ENCODE data around the gene TGOLN2. TPM values are rescaled to one million over a fixed set of nuclear protein-coding genes. Genes with fewer than 3 reads are reported as not detected.

Gene TGOLN2
- total and polyA plus RNA-seq, 2 of the 13 experiments (the other 11 are each of a cell fraction or from before 2014, with no cell fraction given) = 99.6 to 155 TPM

DNA sequence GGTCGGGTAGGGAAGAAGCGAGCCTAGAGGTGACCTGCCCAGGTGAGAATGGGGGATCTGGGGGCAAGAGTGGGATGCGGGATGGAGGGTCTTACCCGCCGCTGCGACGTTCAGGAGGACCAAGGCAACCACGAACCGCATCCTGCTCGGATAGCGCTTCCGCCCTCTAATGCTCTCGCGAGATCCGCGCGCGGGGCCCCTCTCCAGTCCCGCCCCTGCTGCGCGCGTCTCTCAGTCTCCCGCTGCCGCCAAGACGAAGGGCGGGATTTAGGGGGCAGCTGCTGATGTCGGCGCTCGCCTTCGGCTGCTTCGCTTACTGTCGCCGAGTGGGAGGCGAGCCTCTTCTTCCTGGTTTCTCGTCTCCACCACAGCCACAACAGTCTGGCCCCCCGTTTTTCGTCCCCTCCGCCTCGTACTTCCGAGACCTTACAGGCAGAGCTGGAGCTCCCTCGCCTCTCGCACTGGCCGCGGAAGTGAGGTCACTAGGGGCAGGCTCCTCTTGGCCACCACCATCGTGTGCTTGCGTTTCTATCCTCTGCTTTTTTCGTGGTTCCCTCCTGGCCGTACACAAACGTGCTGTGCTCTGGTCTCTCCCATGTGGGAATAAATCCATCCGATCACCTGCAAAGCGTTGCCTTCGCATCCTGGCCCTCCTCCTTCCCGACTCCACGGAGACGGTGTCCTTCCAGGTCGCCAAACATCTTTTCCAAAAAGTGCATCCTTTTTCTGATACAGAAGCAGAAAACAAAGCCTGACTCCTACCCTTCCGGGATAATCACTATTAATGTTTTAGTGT lies at the start of gene TGOLN2 (continued):
- TF ChIP-seq ZNF235 (CRISPR knock-in tag; IDR thresholded peaks at IDR 0.05; ENCODE audit: borderline replicate concordance) = 0 out of 2 replicates have a peak, but pooled peaks have one; percentile 75
- TF ChIP-seq PAF1 (CRISPR knock-in tag; IDR thresholded peaks at IDR 0.05) = peak; percentile 67; the same call in 1 of the 2 replicates
- TF ChIP-seq, protein P1, sequence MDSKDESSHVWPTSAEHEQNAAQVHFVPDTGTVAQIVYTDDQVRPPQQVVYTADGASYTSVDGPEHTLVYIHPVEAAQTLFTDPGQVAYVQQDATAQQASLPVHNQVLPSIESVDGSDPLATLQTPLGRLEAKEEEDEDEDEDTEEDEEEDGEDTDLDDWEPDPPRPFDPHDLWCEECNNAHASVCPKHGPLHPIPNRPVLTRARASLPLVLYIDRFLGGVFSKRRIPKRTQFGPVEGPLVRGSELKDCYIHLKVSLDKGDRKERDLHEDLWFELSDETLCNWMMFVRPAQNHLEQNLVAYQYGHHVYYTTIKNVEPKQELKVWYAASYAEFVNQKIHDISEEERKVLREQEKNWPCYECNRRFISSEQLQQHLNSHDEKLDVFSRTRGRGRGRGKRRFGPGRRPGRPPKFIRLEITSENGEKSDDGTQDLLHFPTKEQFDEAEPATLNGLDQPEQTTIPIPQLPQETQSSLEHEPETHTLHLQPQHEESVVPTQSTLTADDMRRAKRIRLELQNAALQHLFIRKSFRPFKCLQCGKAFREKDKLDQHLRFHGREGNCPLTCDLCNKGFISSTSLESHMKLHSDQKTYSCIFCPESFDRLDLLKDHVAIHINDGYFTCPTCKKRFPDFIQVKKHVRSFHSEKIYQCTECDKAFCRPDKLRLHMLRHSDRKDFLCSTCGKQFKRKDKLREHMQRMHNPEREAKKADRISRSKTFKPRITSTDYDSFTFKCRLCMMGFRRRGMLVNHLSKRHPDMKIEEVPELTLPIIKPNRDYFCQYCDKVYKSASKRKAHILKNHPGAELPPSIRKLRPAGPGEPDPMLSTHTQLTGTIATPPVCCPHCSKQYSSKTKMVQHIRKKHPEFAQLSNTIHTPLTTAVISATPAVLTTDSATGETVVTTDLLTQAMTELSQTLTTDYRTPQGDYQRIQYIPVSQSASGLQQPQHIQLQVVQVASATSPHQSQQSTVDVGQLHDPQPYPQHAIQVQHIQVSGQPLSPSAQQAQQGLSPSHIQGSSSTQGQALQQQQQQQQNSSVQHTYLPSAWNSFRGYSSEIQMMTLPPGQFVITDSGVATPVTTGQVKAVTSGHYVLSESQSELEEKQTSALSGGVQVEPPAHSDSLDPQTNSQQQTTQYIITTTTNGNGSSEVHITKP (CRISPR knock-in tag; IDR thresholded peaks at IDR 0.05; ENCODE audit: low read depth) = peak; percentile 80
- TF ChIP-seq ZNF557 (CRISPR knock-in tag; IDR thresholded peaks at IDR 0.05) = peak; percentile 96
- TF ChIP-seq, protein P2, sequence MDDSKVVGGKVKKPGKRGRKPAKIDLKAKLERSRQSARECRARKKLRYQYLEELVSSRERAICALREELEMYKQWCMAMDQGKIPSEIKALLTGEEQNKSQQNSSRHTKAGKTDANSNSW (CRISPR knock-in tag; IDR thresholded peaks at IDR 0.05; ENCODE audit: borderline replicate concordance) = peak; percentile 97
- peak; percentile 48; the same call in 1 of the 2 replicates for TF ChIP-seq ZNF724P (CRISPR knock-in tag; IDR thresholded peaks at IDR 0.05; ENCODE audit: borderline replicate concordance)
- peak; percentile 93; the same call in 1 of the 2 replicates for TF ChIP-seq ZNF782 (CRISPR knock-in tag; IDR thresholded peaks at IDR 0.05; ENCODE audit: borderline replicate concordance)
- no peak for TF ChIP-seq SYNCRIP (IDR thresholded peaks at IDR 0.05; ENCODE audit: insufficient read depth, low read depth, low read length)
- TF ChIP-seq, protein P3, sequence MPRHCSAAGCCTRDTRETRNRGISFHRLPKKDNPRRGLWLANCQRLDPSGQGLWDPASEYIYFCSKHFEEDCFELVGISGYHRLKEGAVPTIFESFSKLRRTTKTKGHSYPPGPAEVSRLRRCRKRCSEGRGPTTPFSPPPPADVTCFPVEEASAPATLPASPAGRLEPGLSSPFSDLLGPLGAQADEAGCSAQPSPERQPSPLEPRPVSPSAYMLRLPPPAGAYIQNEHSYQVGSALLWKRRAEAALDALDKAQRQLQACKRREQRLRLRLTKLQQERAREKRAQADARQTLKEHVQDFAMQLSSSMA (CRISPR knock-in tag; IDR thresholded peaks at IDR 0.05) = no peak; the same call in 1 of the 2 replicates
- no peak for TF ChIP-seq HOXA7 (CRISPR knock-in tag; IDR thresholded peaks at IDR 0.05)
- peak; percentile 58 for TF ChIP-seq GABPA (IDR thresholded peaks at IDR 0.05; ENCODE audit: low read depth, low read length)
- TF ChIP-seq GABPA (CRISPR knock-in tag; IDR thresholded peaks at IDR 0.05; ENCODE audit: low read depth) = peak; percentile 90
- TF ChIP-seq ZFYVE20 (CRISPR knock-in tag; IDR thresholded peaks at IDR 0.05; ENCODE audit: borderline replicate concordance, low read depth) = peak; percentile 87; the same call in 1 of the 2 replicates
- peak in 1 of 2 experiments; percentile 95; a peak in 2 of 4 replicates for TF ChIP-seq KLF16 (CRISPR knock-in tag; IDR thresholded peaks at IDR 0.05)
- TF ChIP-seq, protein P4, sequence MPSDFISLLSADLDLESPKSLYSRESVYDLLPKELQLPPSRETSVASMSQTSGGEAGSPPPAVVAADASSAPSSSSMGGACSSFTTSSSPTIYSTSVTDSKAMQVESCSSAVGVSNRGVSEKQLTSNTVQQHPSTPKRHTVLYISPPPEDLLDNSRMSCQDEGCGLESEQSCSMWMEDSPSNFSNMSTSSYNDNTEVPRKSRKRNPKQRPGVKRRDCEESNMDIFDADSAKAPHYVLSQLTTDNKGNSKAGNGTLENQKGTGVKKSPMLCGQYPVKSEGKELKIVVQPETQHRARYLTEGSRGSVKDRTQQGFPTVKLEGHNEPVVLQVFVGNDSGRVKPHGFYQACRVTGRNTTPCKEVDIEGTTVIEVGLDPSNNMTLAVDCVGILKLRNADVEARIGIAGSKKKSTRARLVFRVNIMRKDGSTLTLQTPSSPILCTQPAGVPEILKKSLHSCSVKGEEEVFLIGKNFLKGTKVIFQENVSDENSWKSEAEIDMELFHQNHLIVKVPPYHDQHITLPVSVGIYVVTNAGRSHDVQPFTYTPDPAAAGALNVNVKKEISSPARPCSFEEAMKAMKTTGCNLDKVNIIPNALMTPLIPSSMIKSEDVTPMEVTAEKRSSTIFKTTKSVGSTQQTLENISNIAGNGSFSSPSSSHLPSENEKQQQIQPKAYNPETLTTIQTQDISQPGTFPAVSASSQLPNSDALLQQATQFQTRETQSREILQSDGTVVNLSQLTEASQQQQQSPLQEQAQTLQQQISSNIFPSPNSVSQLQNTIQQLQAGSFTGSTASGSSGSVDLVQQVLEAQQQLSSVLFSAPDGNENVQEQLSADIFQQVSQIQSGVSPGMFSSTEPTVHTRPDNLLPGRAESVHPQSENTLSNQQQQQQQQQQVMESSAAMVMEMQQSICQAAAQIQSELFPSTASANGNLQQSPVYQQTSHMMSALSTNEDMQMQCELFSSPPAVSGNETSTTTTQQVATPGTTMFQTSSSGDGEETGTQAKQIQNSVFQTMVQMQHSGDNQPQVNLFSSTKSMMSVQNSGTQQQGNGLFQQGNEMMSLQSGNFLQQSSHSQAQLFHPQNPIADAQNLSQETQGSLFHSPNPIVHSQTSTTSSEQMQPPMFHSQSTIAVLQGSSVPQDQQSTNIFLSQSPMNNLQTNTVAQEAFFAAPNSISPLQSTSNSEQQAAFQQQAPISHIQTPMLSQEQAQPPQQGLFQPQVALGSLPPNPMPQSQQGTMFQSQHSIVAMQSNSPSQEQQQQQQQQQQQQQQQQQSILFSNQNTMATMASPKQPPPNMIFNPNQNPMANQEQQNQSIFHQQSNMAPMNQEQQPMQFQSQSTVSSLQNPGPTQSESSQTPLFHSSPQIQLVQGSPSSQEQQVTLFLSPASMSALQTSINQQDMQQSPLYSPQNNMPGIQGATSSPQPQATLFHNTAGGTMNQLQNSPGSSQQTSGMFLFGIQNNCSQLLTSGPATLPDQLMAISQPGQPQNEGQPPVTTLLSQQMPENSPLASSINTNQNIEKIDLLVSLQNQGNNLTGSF (CRISPR knock-in tag; IDR thresholded peaks at IDR 0.05) = peak; percentile 90; the same call in 1 of the 2 replicates
- TF ChIP-seq PLRG1 (conservative IDR thresholded peaks at IDR 0.05) = no peak
- no peak for TF ChIP-seq MBD4 (IDR thresholded peaks at IDR 0.05; ENCODE audit: borderline replicate concordance, low read length)

All from HepG2 (cell line).